NT2/D1 (cell line): ENCODE data around the gene RAP1GAP2.

Source experiments
- DNase-seq: peaks from one replicate; pipeline ENCODE4 v3.0.0-alpha.2; 2011; ENCODE audit warnings: low read depth, low spot score
- H3K27me3 ChIP-seq: 2 replicates; pipeline ENCODE4 v1.6.0; 2011; ENCODE audit warnings: mild to moderate bottlenecking; ENCODE audit not compliant: insufficient read length, insufficient read depth
- H3K36me3 ChIP-seq: 2 replicates; pipeline ENCODE4 v1.6.1; 2011; ENCODE audit warnings: mild to moderate bottlenecking, low read length, mixed read lengths; ENCODE audit not compliant: insufficient read depth, insufficient read length
- H3K4me1 ChIP-seq: 2 replicates; pipeline ENCODE4 v1.5.1; 2011; ENCODE audit not compliant: insufficient read depth, insufficient read length
- H3K4me3 ChIP-seq: 2 replicates; pipeline ENCODE4 v1.5.1; 2011; ENCODE audit warnings: low read depth; ENCODE audit not compliant: insufficient read length
- H3K9ac ChIP-seq: 2 replicates; pipeline ENCODE4 v1.6.0; 2011; ENCODE audit warnings: low read depth; ENCODE audit not compliant: insufficient read length
- H3K9me3 ChIP-seq: 2 replicates; pipeline ENCODE4 v1.5.1; 2011; ENCODE audit warnings: mild to moderate bottlenecking, low read length; ENCODE audit not compliant: insufficient read depth
- SUZ12 ChIP-seq: IDR thresholded peaks from 2 replicates; pipeline ENCODE4 v1.6.1; 2011; ENCODE audit not compliant: insufficient read length, insufficient read depth; ENCODE audit errors: extremely low read depth
- YY1 ChIP-seq: IDR thresholded peaks from 2 replicates; pipeline ENCODE4 v1.6.1; 2011; ENCODE audit not compliant: insufficient read length, insufficient read depth
- ZNF274 ChIP-seq: IDR thresholded peaks from 2 replicates; pipeline ENCODE4 v1.6.1; 2011; ENCODE audit warnings: mild to moderate bottlenecking, low read depth, low read length

The RAP1GAP2 gene

DNA sequence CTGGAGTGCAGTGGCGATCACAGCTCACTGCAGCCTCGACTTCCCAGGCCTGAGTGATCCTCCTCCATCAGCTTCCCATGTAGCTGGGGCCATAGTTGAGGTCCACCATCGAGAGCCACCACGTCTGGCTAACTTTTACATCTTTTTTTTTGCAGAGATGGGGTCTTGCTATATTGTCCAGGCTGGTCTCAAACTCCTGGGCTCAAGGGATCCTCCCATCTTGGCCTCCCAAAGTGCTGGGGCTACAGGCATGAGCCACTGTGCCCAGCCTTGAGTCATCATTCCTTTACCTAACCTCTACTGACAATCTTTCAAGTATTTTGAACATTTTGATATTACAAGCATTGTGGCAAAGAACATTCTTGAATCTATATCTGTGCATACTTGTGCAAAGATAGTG, 37.4 kb upstream of the RAP1GAP2 start:
- DNase-seq = no peak
- Histone ChIP-seq H3K36me3 (no peaks in the 10 kb centered on the region), H3K9me3 (no peaks in the 10 kb centered on the region), H3K9ac (no peak overlapping the region), H3K27me3 (peaks cover 4% of the 10 kb centered on the region), H3K4me1 (peaks cover 4% of the 10 kb centered on the region), H3K4me3 (no peak overlapping the region)
- TF ChIP-seq ZNF274 = no peak
- TF ChIP-seq YY1 = no peak
- no peak for TF ChIP-seq SUZ12

DNA sequence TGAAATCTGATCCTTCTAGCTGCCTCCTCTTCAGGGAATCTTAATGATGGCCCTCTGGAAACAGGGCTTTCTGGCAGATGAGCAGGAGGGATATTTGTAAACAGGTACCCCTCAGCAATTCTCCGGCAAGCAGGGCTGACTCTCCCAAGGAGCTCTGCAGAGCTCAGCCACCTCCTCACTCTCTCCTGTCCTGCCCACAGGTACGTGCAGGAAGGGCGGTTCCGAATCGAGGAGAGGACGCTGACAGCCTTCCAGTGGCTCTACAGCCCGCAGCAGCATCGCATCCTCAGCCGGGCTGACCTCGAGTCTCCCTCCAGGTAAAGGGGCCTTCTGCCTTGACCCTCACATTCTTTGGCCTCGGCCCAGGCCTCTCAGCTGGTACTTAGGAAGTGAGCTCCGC, 26.1 kb upstream of the RAP1GAP2 start:
- Histone ChIP-seq H3K9ac (peak overlapping the region; percentile 26), H3K9me3 (no peaks in the 10 kb centered on the region), H3K36me3 (no peaks in the 10 kb centered on the region), H3K4me1 (peaks cover 3% of the 10 kb centered on the region), H3K27me3 (no peaks in the 10 kb centered on the region), H3K4me3 (no peak overlapping the region)
- no peak for DNase-seq
- TF ChIP-seq SUZ12 (no peak), YY1 (no peak), ZNF274 (no peak)

DNA sequence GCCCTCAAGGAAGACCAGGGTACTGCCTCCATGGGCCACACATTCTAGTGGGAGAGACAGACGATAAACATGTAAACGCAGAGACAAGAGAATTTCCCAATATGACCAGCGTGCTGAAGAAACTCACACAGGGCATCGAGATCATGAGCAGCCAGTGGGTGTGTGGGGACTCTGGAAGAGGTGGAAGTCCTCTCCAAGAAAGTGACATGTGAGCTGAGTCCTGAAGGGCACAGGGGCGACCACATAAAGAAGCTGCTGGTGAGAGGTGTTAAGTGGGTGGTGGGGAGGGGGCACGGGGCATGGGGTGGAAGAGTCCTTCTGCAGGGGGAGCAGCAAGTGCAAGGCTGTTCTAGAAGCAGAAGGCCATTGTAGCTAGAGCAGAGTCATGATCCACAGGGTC, 21.0 kb upstream of the RAP1GAP2 start:
- no peaks in the 10 kb centered on the region for H3K9me3 ChIP-seq
- no peak overlapping the region for H3K9ac ChIP-seq
- peaks cover 5% of the 10 kb centered on the region for H3K4me1 ChIP-seq
- H3K4me3 ChIP-seq = no peak overlapping the region
- H3K36me3 ChIP-seq = no peaks in the 10 kb centered on the region
- no peak for TF ChIP-seq YY1
- DNase-seq = no peak
- peaks cover 3% of the 10 kb centered on the region for H3K27me3 ChIP-seq

DNA sequence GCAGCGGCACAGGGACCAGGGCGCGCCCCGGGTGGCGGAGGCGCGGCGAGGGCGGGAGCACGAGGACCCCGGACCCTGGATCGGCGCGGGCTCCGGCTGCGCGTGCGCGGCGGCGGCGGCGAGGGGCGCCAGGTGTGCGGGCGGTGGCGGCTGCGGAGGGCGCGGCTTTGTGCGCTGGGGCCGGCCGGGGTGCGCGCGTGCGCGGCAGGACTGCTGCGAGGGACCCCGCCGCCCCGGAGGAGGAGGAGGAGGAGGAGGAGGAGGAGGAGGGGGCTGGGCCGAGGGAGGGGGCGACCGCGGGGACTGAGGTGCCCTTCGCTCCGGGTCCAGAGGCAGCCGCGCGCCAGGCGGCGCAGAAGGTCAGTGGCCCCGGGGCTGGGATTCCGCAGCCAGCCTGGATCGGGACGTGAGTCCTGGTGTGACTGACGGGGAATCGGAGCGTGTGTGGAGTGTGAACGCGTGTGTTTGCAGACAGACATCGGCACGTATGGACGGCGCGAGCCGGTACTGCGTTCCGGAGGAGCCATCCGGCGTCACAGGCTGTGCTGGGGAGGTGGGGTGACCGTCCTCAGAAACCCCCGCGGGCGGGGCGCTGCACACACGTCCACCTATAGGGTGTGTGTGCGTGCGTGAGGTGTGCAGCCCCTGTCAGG, 19.5 kb upstream of the RAP1GAP2 start:
- Histone ChIP-seq H3K4me1 (peaks cover 7% of the 10 kb centered on the region), H3K9ac (peak overlapping the region; percentile 89), H3K9me3 (no peaks in the 10 kb centered on the region), H3K27me3 (peaks cover 3% of the 10 kb centered on the region), H3K36me3 (no peaks in the 10 kb centered on the region), H3K4me3 (peak overlapping the region; percentile 62)
- TF ChIP-seq YY1 (no peak), ZNF274 (no peak), SUZ12 (no peak)
- DNase-seq = no peak

DNA sequence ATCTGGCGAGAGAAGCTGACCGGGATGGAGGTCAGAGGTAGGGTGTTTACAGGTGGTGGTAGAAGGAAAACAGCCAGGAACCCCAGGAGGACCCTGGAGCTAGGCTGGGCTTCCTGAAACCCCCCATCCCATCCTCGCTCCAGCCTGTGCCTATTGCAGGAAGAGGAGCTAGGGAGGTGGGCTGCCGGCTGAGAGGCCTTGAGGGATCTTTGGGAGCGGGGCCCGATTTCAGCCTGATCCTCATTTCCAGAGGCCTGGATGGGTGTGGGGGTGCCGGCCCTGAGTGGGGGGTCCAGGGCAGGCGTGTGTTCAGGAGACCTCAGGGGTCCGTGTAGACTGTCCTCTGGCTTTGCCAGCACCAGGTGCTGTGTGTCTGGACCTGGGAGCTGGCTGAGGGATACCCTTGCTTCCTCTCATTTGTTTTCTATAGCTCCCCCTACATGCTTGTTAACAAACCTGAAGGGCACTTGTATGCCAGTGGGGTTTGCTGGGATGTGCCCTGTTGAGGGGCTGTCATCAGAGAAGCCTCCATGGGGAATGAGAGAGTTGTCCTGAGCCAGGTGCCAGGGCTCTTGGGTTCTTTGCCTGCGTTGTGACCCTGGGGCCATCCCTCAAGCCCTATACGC, 18.9 kb upstream of the RAP1GAP2 start:
- DNase-seq = no peak
- H3K4me3 ChIP-seq = peak overlapping the region; percentile 62

DNA sequence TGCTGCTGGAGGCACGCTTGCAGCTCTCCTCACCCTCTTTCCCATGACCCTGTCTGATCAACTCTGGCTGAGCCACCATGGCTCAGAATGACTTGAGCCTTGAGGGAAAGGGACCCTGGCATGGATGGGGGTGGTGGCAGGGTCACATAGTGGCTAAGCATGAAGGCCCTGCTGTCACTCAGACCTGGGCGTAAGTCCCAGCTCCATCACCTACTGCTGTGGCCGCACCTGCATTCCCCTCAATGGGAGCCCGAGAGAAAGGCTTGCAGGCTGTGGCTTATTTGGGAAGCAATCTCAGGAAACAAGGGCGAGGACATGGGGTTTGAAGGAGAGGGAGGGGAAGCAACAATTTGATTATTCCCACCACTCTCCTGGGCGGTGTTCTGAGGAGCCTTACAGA, 17.7 kb upstream of the RAP1GAP2 start:
- Histone ChIP-seq H3K27me3 (peaks cover 3% of the 10 kb centered on the region), H3K4me1 (peaks cover 10% of the 10 kb centered on the region), H3K4me3 (no peak overlapping the region), H3K36me3 (no peaks in the 10 kb centered on the region), H3K9ac (no peak overlapping the region), H3K9me3 (no peaks in the 10 kb centered on the region)
- TF ChIP-seq SUZ12 (no peak), YY1 (no peak), ZNF274 (no peak)
- no peak for DNase-seq

More for the DNA sequence above, 18.9 kb upstream of the RAP1GAP2 start:
- no peaks in the 10 kb centered on the region for H3K9me3 ChIP-seq
- H3K4me1 ChIP-seq = peaks cover 10% of the 10 kb centered on the region
- peaks cover 3% of the 10 kb centered on the region for H3K27me3 ChIP-seq
- H3K9ac ChIP-seq = peak overlapping the region; percentile 89
- TF ChIP-seq YY1 (no peak), SUZ12 (no peak), ZNF274 (no peak)
- H3K36me3 ChIP-seq = no peaks in the 10 kb centered on the region

DNA sequence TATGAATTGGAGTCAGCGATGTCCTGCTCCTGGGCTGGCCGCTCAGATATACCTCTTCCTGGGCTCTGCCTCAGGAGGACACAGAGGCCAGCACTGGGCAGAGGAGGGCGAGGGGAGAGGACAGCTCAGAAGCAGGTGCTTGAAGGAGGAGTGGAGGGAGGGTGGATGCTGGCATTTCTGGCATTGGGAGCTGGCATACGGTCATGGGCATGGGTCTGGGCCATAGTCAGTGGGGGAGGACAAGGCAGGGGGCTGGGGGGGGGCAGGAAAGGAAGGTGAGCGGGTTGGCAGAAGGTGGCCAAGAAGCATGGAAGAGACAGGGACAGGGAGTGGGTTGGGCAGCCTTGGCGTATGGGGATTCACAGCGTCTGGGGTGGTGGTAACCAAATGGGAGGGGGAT, 16.7 kb upstream of the RAP1GAP2 start:
- peaks cover 3% of the 10 kb centered on the region for H3K27me3 ChIP-seq
- TF ChIP-seq ZNF274 = no peak
- no peak for TF ChIP-seq YY1
- no peak for TF ChIP-seq SUZ12
- no peak for DNase-seq
- H3K4me3 ChIP-seq = no peak overlapping the region
- H3K36me3 ChIP-seq = no peaks in the 10 kb centered on the region
- no peak overlapping the region for H3K9ac ChIP-seq
- H3K9me3 ChIP-seq = no peaks in the 10 kb centered on the region
- peaks cover 10% of the 10 kb centered on the region for H3K4me1 ChIP-seq
